ENCODE results near the gene AP2B1.
A peak's percentile ranks its signal among the peaks of the same experiment; 100 is the strongest.

The AP2B1 gene

GRCh38 chr17:35731917-35732805 lies 145.0 kb downstream of the AP2B1 start:
- no peak for DNase-seq

- DNase-seq = no peak
These were observed 145.6 kb downstream of the AP2B1 start for GRCh38 chr17:35732806-35733136.

- no peak for DNase-seq
These were observed 146.2 kb downstream of the AP2B1 start for GRCh38 chr17:35733366-35733765.

GRCh38 chr17:35734396-35734795 lies 147.3 kb downstream of the AP2B1 start:
- no peak for DNase-seq

- no peak for DNase-seq
These were observed 148.1 kb downstream of the AP2B1 start for GRCh38 chr17:35735036-35735805.

- no peak for DNase-seq
These were observed 149.1 kb downstream of the AP2B1 start for GRCh38 chr17:35736236-35736635.

GRCh38 chr17:35738519-35739133 lies 151.5 kb downstream of the AP2B1 start:
- DNase-seq = no peak

- DNase-seq = no peak
These were observed 153.1 kb downstream of the AP2B1 start for GRCh38 chr17:35740216-35740615.

- DNase-seq = peak; percentile 44 to 50
These were observed 154.1 kb downstream of the AP2B1 start for GRCh38 chr17:35740997-35741931.

- DNase-seq = no peak
These were observed 155.4 kb downstream of the AP2B1 start for GRCh38 chr17:35742496-35742895.

- peak in 1 of 2 experiments; percentile 15 for DNase-seq
These were observed 155.9 kb downstream of the AP2B1 start for GRCh38 chr17:35742896-35743477.

- peak in 1 of 2 experiments; percentile 46 for DNase-seq
These were observed 156.7 kb downstream of the AP2B1 start for GRCh38 chr17:35743626-35744328.

- DNase-seq = no peak
These were observed 157.7 kb downstream of the AP2B1 start for GRCh38 chr17:35744830-35745229.

GRCh38 chr17:35745246-35745645 lies 158.1 kb downstream of the AP2B1 start:
- no peak for DNase-seq

- peak in 1 of 2 experiments; percentile 16 for DNase-seq
These were observed 158.7 kb downstream of the AP2B1 start for GRCh38 chr17:35745749-35746320.

GRCh38 chr17:35747540-35748017 lies 160.5 kb downstream of the AP2B1 start:
- DNase-seq = peak; percentile 87 to 89

GRCh38 chr17:35748341-35748841 lies 161.3 kb downstream of the AP2B1 start:
- peak in 1 of 2 experiments; percentile 37 for DNase-seq

- no peak for DNase-seq
These were observed 161.9 kb downstream of the AP2B1 start for GRCh38 chr17:35748979-35749378.

- peak in 1 of 2 experiments; percentile 44 for DNase-seq
These were observed 162.7 kb downstream of the AP2B1 start for GRCh38 chr17:35749560-35750412.

Data from activated T-cell treated with anti-CD3 and anti-CD28 coated beads, Interleukin-2, amount 50 U/mL, for 48 hours (primary cell).